ENCODE results near the gene EGLN1. TPM values are rescaled to one million over a fixed set of nuclear protein-coding genes. Genes with fewer than 3 reads are reported as not detected.

Gene EGLN1
- total RNA-seq, 6 experiments from 2014 or later: 19.3 to 66.5 (median 38.9) TPM

- intact Hi-C loops (cut with DNase I): no loop called here
- Histone ChIP-seq H3K9me3 (no peaks in the 10 kb centered on the region), H3K27me3 (no peaks in the 10 kb centered on the region), H3K4me1 (peaks cover 0 to 42% (median 23%) of the 10 kb centered on the region in 4 donors), H3K4me3 (no peak overlapping the region), H3K27ac (peak overlapping the region in 1 of 3 donors; percentile 6), H3K36me3 (no peaks in the 10 kb centered on the region)
- WGBS (ENCODE audit: insufficient coverage, low coverage, low lambda C conversion rate, missing lambda C conversion rate): 95% methylated on average over 2 of the region's 2 CpGs
- ATAC-seq (no peak), DNase-seq (no peak)
- no peak for TF ChIP-seq POLR2A (IDR thresholded peaks at IDR 0.05)
- TF ChIP-seq, protein P1, sequence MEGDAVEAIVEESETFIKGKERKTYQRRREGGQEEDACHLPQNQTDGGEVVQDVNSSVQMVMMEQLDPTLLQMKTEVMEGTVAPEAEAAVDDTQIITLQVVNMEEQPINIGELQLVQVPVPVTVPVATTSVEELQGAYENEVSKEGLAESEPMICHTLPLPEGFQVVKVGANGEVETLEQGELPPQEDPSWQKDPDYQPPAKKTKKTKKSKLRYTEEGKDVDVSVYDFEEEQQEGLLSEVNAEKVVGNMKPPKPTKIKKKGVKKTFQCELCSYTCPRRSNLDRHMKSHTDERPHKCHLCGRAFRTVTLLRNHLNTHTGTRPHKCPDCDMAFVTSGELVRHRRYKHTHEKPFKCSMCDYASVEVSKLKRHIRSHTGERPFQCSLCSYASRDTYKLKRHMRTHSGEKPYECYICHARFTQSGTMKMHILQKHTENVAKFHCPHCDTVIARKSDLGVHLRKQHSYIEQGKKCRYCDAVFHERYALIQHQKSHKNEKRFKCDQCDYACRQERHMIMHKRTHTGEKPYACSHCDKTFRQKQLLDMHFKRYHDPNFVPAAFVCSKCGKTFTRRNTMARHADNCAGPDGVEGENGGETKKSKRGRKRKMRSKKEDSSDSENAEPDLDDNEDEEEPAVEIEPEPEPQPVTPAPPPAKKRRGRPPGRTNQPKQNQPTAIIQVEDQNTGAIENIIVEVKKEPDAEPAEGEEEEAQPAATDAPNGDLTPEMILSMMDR (IDR thresholded peaks at IDR 0.05): no peak
Measured at GRCh38 chr1:231396643-231397042, 25.4 kb downstream of the EGLN1 start.

- H3K27ac ChIP-seq: peak overlapping the region; percentile 72 to 94 (median 72)
Measured at GRCh38 chr1:231395998-231396390, 26.1 kb downstream of the EGLN1 start.

DNA sequence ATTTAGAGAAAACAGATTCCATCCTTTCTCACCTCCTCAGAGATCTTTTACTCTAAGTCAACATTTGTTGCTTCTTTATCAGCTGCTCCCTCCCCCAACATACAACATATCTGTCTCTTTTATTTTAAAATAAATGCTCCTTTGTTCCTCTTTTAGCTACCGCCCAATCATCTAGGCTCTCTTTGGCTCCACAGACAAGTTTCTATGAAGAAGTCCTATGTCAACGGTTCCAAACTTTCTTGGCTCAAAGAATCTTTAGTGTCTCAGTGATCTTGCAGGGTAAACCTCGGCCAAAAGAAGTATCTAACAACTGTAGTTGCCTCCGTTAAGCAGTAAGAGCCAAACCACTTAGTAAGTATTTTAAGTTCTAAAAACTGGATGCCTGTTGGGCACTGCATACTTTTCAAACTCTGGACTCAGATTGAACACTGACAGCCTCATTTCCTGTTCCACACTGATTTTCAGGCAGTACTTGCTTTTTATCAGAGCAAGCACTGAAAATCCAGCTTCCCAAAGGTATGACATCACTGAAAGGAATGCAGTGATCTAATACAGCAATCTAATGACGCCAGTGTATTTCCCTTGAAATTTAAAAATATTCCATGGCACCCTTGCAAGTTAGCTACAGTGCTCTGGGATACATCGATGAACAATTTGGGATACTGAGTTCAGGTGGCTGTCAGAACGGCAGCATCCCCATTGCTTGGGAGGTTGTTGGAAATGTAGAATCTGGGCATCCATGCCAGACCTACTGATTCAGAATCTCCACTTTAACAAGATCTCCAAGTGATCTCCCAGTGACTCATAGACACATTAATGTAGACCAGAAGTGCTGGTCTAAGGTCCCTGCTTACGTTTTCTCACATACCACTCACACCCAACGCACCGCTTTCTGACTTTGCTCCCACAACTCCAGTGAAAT, 26.8 kb downstream of the EGLN1 start:
- no peak for DNase-seq
- Histone ChIP-seq H3K4me3 (no peak overlapping the region), H3K4me1 (peaks cover 0 to 42% (median 23%) of the 10 kb centered on the region in 4 donors), H3K36me3 (no peaks in the 10 kb centered on the region), H3K27ac (peak overlapping the region; percentile 72 to 94 (median 72)), H3K27me3 (no peaks in the 10 kb centered on the region), H3K9me3 (no peaks in the 10 kb centered on the region)
- intact Hi-C loops (cut with DNase I): no loop called here
- TF ChIP-seq POLR2A (IDR thresholded peaks at IDR 0.05): peak; percentile 60
- TF ChIP-seq, protein P1 (IDR thresholded peaks at IDR 0.05): no peak
- peak; percentile 5 to 74 (median 57) for ATAC-seq
- WGBS (ENCODE audit: insufficient coverage, low coverage, low lambda C conversion rate, missing lambda C conversion rate): 60% methylated on average over 10 of the region's 10 CpGs

More at GRCh38 chr1:231395998-231396390, 26.1 kb downstream of the EGLN1 start:
- Histone ChIP-seq H3K4me1 (peaks cover 0 to 42% (median 23%) of the 10 kb centered on the region in 4 donors), H3K36me3 (no peaks in the 10 kb centered on the region), H3K9me3 (no peaks in the 10 kb centered on the region), H3K4me3 (no peak overlapping the region), H3K27me3 (no peaks in the 10 kb centered on the region)
- no peak for ATAC-seq
- no peak for TF ChIP-seq POLR2A (IDR thresholded peaks at IDR 0.05)
- no peak for DNase-seq
- WGBS (ENCODE audit: insufficient coverage, low coverage, low lambda C conversion rate, missing lambda C conversion rate): 92% methylated on average over 4 of the region's 4 CpGs
- intact Hi-C loops (cut with DNase I): no loop called here

- ATAC-seq (peak; percentile 67 to 90 (median 84)), DNase-seq (no peak)
- Histone ChIP-seq H3K4me3 (no peak overlapping the region), H3K4me1 (peaks cover 0 to 42% (median 23%) of the 10 kb centered on the region in 4 donors), H3K27ac (peak overlapping the region; percentile 65 to 94 (median 72)), H3K9me3 (no peaks in the 10 kb centered on the region), H3K36me3 (no peaks in the 10 kb centered on the region), H3K27me3 (no peaks in the 10 kb centered on the region)
- TF ChIP-seq, protein P1 (IDR thresholded peaks at IDR 0.05): peak in 1 of 4 donors; percentile 24
- peak; percentile 43 for TF ChIP-seq POLR2A (IDR thresholded peaks at IDR 0.05)
- intact Hi-C loops (cut with DNase I): no loop called here
Measured at GRCh38 chr1:231393668-231394067, 28.4 kb downstream of the EGLN1 start.
